Measurements from ENCODE around the gene ABHD10. TPM values are rescaled to one million over a fixed set of nuclear protein-coding genes. Genes with fewer than 3 reads are reported as not detected.

The ABHD10 gene
- total RNA-seq, 1 experiment from 2014 or later = 41.8 TPM

GRCh38 chr3:111954228-111954990 is 24.4 kb upstream of the ABHD10 start:
- Mint-ChIP-seq H3K4me1 (ENCODE audit: low read depth, unreplicated experiment) (no peaks in the 10 kb centered on the region), H3K36me3 (ENCODE audit: insufficient read depth, unreplicated experiment) (peaks cover 19% of the 10 kb centered on the region), H3K27ac (ENCODE audit: unreplicated experiment) (no peak overlapping the region), H3K4me3 (ENCODE audit: unreplicated experiment) (no peak overlapping the region), H3K9me3 (ENCODE audit: unreplicated experiment) (no peaks in the 10 kb centered on the region), H3K27me3 (ENCODE audit: insufficient read depth, unreplicated experiment) (no peaks in the 10 kb centered on the region)
- Histone ChIP-seq H3K4me3 (ENCODE audit: low read depth, low read length) (no peak overlapping the region), H3K27me3 (replicated peaks; ENCODE audit: control insufficient read depth, insufficient read depth, low read length) (no peaks in the 10 kb centered on the region), H3K36me3 (ENCODE audit: control insufficient read depth, insufficient read depth, low read length) (peaks cover 2% of the 10 kb centered on the region; the same call in 1 of the 2 replicates), H3K9me3 (no peaks in the 10 kb centered on the region), H3K4me1 (no peaks in the 10 kb centered on the region)
- no TSS peak for BruUV-seq (replicated peaks)
- ChIA-PET POLR2A (no interaction called here), CTCF (no interaction called here)
- intact Hi-C loops (cut with micrococcal nuclease; ENCODE audit: unreplicated experiment) = no loop called here
- no peak for DNase-seq
- TF ChIP-seq, protein P1, sequence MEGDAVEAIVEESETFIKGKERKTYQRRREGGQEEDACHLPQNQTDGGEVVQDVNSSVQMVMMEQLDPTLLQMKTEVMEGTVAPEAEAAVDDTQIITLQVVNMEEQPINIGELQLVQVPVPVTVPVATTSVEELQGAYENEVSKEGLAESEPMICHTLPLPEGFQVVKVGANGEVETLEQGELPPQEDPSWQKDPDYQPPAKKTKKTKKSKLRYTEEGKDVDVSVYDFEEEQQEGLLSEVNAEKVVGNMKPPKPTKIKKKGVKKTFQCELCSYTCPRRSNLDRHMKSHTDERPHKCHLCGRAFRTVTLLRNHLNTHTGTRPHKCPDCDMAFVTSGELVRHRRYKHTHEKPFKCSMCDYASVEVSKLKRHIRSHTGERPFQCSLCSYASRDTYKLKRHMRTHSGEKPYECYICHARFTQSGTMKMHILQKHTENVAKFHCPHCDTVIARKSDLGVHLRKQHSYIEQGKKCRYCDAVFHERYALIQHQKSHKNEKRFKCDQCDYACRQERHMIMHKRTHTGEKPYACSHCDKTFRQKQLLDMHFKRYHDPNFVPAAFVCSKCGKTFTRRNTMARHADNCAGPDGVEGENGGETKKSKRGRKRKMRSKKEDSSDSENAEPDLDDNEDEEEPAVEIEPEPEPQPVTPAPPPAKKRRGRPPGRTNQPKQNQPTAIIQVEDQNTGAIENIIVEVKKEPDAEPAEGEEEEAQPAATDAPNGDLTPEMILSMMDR (IDR thresholded peaks at IDR 0.05; ENCODE audit: insufficient read depth in 1 of 2, low read depth in 1 of 2, low read length in 1 of 2, severe bottlenecking in 1 of 2, unreplicated experiment in 1 of 2) = no peak

DNA sequence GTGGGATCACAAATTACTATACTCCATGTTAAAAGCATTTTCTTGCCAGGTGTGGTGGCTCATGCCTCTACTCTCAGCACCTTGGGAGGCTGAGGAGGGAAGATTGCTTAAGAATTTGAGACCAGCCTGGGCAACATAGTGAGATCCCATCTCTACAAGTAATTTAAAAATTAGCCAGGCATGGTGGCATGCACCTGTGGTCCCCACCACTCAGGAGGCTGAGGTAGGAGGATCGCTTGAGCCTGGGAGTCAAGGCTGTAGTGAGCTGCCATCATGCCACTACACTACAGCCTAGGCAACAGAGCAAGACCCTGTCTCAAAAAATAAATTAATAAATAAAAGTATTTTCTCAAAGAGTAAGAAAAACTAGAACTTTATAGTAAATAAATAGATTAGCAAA is 22.9 kb upstream of the ABHD10 start:
- peaks cover 6% of the 10 kb centered on the region for H3K36me3 Mint-ChIP-seq (ENCODE audit: insufficient read depth, unreplicated experiment)
- ChIA-PET CTCF (no interaction called here), POLR2A (no interaction called here)
- BruUV-seq (replicated peaks) = no TSS peak
- Histone ChIP-seq H3K27me3 (replicated peaks; ENCODE audit: control insufficient read depth, insufficient read depth, low read length) (no peaks in the 10 kb centered on the region), H3K9me3 (no peaks in the 10 kb centered on the region), H3K36me3 (ENCODE audit: control insufficient read depth, insufficient read depth, low read length) (peaks cover 2% of the 10 kb centered on the region; the same call in 1 of the 2 replicates), H3K4me3 (ENCODE audit: low read depth, low read length) (no peak overlapping the region), H3K4me1 (no peaks in the 10 kb centered on the region)
- DNase-seq = no peak
- no peak overlapping the region for H3K27ac Mint-ChIP-seq (ENCODE audit: unreplicated experiment)
- no peaks in the 10 kb centered on the region for H3K27me3 Mint-ChIP-seq (ENCODE audit: insufficient read depth, unreplicated experiment)
- no peaks in the 10 kb centered on the region for H3K4me1 Mint-ChIP-seq (ENCODE audit: low read depth, unreplicated experiment)
- TF ChIP-seq, protein P1 (IDR thresholded peaks at IDR 0.05; ENCODE audit: insufficient read depth in 1 of 2, low read depth in 1 of 2, low read length in 1 of 2, severe bottlenecking in 1 of 2, unreplicated experiment in 1 of 2) = no peak
- H3K9me3 Mint-ChIP-seq (ENCODE audit: unreplicated experiment) = no peaks in the 10 kb centered on the region
- intact Hi-C loops (cut with micrococcal nuclease; ENCODE audit: unreplicated experiment) = no loop called here
- no peak overlapping the region for H3K4me3 Mint-ChIP-seq (ENCODE audit: unreplicated experiment)

DNA sequence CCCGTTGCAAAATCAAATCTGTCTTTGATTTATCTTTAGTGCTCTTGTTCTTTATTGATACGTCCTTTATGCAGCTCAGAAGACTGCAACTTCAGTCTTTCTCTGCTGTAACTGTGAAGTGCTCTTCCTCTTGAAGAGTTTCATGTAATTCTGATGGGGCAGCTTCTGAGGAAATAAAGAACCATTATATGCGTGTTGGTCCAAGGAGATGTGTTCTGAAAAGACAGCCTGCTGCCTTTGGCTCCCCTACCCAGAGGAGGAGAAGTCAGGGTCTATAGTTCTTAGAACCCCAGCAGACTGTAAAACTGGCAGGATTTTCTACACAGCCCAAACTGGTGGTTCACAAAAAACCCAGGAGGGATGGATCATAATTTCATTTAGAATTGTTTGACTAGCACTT is 22.4 kb upstream of the ABHD10 start:
- POLR2A ChIA-PET = no interaction called here
- no peak for DNase-seq
- H3K9me3 ChIP-seq = no peaks in the 10 kb centered on the region
- H3K36me3 ChIP-seq (ENCODE audit: control insufficient read depth, insufficient read depth, low read length) = peaks cover 2% of the 10 kb centered on the region; the same call in 1 of the 2 replicates
- H3K27me3 ChIP-seq (replicated peaks; ENCODE audit: control insufficient read depth, insufficient read depth, low read length) = no peaks in the 10 kb centered on the region
- H3K4me1 Mint-ChIP-seq (ENCODE audit: low read depth, unreplicated experiment) = no peaks in the 10 kb centered on the region
- no peaks in the 10 kb centered on the region for H3K9me3 Mint-ChIP-seq (ENCODE audit: unreplicated experiment)
- H3K4me1 ChIP-seq = no peaks in the 10 kb centered on the region
- TF ChIP-seq, protein P1 (IDR thresholded peaks at IDR 0.05; ENCODE audit: insufficient read depth in 1 of 2, low read depth in 1 of 2, low read length in 1 of 2, severe bottlenecking in 1 of 2, unreplicated experiment in 1 of 2) = no peak
- H3K27ac Mint-ChIP-seq (ENCODE audit: unreplicated experiment) = no peak overlapping the region
- H3K36me3 Mint-ChIP-seq (ENCODE audit: insufficient read depth, unreplicated experiment) = peaks cover 7% of the 10 kb centered on the region
- no peak overlapping the region for H3K4me3 Mint-ChIP-seq (ENCODE audit: unreplicated experiment)
- no TSS peak for BruUV-seq (replicated peaks)
- intact Hi-C loops (cut with micrococcal nuclease; ENCODE audit: unreplicated experiment) = no loop called here
- H3K27me3 Mint-ChIP-seq (ENCODE audit: insufficient read depth, unreplicated experiment) = no peaks in the 10 kb centered on the region
- no peak overlapping the region for H3K4me3 ChIP-seq (ENCODE audit: low read depth, low read length)
- CTCF ChIA-PET = no interaction called here

Measured in Caco-2 (cell line).